GM21515 (cell line): Measurements from ENCODE around the gene GYPB.
"Not testable (repeated sequence)": the region's sequence is repeated elsewhere in the genome, so short reads cannot be mapped to it uniquely, and the experiment has no call there.

Source experiments
- ATAC-seq: cut with Tn5 transposase; IDR thresholded peaks from one replicate; pipeline ENCODE4 v1.9.1; 2021; ENCODE audit not compliant: unreplicated experiment

The GYPB gene

DNA sequence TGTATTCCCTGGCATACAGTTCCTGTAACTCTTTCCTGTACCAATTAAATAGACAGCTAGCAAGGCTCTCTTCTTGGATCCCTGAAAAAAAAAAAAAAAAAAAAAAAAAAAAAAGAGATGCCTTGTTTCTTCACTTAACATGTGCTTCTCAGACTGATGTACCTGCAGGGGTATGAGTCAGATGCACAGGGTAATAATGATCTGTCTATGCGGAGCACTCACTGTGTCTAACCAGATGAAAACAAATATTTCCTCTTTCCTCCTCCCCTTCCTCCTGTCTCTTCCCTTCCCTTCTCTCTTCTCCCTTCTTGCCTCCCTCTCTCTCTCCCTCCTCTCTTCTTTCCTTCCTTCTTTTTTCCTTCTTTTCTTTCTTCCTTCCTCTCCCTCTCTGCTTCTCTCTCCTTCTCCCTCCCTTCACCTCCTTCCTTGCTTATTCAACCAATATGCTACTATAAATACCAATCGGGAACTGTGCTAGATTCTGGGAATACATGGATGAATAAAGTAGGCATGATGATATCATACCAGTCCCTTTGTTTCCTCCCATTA, 3.0 kb downstream of the GYPB start:
- ATAC-seq, result not testable (repeated sequence)

DNA sequence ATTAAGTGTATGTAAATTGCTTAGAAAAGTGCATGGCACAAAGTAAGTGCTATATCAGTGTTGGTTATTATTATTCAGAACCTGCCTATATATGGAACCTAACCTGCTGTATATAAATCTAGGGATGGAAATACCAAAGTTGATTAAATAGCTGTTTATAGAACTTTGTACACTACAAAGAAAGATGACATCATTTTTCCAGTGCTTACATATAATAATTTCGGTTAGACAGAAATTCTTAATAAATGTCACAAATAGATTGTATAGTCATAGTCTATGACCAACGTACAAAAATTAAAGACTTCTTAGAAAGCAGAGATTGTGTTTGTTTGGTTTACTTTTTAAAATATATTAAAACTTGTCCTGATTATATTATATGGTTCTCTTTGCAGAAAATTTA, 4.4 kb downstream of the GYPB start:
- no peak for ATAC-seq

DNA sequence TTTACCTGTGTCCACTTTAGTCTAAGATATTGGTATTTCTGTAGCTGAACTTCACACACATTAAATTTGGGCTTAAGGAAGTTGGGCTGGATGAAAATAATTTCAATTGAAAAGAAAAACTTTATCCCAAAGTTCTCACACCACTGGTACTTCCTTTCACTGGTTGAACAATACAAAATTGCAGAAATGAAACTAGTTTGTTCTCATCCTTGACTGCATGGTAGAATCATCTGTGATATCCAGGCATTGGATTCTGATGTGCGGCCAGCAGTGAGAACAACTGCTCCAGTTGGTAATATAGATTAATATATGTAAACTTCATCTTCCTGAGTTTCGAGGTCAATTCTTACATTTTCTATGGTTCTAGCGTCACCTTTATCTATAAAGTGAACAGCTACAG, 10.6 kb downstream of the GYPB start:
- ATAC-seq, result not testable (repeated sequence)

DNA sequence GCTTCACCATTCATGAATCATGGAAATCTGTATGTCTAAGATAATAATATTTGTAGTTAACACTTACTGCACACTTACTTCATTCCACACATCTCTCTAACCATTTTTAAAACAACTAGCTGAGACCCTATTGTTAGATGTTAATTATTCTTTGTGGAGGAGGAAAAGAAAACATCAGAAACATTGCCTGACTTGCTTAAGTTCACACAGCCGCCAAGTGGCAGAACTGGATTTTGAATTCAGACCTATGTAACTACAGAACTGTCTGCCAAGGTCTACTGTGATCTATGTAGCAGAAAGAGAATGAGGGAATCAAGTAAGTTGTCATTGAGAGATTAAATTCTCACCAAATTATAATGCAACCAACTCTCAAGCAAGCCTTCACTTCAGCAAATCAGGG, 11.2 kb downstream of the GYPB start:
- not testable (repeated sequence) for ATAC-seq

DNA sequence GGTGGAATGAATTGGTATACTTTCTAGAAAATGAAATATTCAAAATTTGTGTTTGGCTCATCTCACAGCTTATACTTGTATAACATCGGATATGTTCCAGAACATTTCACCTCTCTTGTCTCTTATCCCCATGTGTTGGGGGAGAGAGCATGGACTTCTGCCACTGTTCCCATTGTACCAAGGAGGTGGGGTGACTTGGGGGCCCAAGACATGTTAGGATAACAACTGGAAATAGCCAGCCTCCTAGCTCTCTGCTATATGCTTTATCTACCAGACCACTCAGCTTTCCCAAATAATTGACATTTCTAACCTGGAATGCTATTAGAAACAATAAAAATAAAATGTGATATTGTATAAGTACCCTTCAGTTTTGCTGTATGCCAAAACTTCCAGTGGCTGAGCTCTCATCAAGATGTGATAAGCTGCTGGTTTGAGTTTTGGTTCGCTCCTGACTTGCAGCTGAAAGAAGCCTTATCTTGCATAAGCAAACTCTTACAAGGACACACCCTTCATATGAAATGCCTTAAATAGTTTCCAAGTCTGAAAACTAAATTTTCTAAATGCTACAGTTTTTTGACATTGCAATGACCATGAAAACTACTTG, 12.9 kb downstream of the GYPB start:
- not testable (repeated sequence) for ATAC-seq

DNA sequence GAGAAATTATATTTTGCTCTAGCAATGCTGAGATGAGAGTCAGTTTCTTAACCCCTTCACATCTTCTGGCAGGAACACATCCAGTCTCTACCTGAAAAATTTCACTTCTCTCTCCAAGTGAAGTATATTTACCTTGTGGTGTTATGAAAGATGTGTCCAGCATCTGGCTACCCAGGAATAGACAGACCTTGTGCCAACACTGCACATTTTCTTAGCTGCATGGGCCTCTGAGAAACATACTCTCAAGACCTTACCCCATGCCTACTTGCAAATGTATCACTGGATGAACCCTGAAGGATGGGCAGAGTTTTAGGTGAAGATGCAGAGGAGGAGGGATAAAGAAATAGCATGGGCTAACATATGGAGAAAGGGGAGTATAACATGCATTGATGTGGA, 13.6 kb downstream of the GYPB start:
- ATAC-seq, result not testable (repeated sequence)

DNA sequence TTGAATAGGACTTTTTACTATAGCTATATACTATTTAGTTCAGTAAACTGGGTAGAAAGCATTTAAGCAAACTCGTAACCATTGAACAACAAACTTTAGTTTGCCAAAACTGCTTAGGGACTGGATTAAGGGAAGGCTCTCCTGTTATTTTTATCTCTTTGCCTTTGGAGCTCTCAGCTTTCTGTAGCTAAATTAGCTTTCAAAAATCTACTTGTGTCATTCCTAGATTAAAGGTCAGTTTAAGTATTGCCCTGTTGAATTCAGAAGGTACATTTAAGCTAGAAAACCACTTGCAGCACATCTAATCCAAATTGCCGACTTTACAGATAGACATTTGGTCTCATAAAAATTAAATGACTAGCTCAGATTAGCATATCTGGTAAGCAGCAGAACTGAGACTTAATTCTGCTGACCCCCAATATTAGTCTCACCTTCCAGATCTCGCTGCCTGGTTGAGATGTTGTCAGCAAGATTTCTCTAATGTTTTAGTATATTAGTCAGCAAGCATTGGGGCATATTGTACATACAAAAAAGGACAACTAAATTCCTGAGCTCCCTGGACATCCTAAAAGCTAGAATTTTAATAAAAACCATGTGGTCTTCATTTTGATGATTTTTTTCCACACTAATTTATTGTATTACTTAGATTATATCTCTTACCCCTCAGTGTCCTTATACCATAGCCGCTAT, 14.2 kb downstream of the GYPB start:
- ATAC-seq, result not testable (repeated sequence)

DNA sequence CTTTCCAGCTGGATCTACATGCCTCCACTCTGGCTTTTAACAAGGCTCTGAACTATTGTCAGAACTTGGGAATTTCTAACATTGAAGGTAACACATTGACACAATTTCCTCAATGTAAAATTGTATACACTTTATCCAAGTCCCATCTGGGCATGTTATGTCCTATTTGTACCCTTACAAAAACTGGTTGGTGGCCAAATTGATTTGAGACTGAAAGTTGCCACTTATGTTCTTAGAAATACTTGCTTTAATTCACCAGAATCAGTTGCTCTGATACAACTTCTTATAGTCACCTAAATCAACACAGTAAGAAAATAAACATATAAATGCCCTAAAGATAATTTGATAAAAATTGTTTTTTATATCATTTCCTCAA, 15.3 kb downstream of the GYPB start:
- not testable (repeated sequence) for ATAC-seq

DNA sequence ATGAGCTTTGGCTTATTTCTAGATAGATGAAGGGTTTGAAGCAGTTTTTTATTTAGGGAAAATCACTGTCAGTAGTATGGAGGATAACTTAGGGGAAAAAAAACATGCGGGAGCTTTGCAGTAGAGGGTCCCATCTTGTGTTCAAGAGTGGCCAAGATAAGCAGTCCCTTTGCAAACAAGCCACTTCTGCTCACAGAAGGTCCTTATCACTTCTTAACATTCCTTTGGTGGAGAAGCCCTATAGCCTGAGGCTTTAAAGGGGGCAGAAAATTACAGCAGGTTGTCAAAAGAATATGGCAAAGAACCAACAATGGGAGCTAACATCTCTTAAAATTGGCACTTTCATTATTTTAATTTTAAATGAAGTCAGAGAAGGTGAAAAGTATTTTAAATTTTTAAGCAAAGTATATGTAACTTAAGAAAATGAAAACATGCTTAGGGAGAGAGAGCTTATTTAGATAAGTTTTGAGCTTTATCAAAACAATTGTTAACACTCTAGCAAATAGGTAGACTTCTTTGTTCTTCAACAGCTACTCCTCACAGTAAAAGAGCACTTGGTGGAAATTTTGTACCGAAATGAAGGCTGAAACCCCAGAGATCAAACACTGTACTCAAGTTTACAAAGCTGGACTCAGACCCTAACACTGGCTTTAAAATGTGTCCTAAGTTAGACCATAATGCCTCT, 15.8 kb downstream of the GYPB start:
- not testable (repeated sequence) for ATAC-seq

DNA sequence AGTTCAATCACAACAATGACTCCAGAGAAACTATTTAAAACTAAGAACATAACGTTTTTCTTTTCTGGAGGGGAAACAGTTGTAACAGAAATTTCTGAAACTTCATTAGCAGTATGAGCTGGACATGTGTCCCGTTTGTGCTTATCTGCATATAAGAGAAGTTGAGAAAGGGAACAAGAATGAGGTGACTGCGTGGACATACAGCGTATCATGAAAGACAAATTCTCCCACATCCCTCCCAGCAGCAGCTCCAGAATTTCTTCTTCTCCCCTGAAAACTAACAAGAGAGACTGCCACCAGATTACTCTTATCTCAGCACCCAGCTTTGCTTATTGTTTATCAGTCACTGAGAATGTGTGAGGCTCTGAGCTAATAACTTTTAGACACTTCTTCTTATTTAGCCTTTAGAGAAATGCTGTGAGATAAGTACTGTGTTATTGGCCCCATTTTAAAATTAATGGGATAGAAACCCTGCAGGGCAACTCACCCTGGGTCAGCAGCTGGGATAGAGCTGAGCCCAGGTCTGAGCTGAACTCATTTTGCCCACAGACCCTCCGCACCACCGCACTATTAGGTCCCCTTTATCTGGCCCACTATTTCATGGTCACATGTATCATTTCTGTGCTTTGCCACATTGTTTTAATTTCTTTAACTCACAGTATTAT, 18.7 kb downstream of the GYPB start:
- ATAC-seq, result not testable (repeated sequence)

DNA sequence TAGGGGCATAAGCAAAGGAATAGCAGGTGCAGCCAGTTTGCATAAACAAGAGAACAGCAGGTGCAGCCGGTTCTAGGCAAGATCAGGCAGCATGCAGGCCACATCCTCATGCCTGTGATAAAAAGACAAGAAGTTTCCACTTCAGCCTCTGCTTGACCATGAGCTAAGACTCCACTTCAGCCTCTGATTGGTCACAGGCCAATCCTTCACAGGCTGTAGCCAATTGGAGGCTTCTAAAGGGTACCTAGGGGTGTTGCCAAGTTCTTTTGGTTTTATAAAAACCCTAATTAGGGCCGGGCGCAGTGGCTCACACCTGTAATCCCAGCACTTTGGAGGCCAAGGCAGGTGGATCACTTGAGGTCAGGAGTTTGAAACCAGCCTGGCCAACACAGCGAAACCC, 23.0 kb downstream of the GYPB start:
- not testable (repeated sequence) for ATAC-seq

DNA sequence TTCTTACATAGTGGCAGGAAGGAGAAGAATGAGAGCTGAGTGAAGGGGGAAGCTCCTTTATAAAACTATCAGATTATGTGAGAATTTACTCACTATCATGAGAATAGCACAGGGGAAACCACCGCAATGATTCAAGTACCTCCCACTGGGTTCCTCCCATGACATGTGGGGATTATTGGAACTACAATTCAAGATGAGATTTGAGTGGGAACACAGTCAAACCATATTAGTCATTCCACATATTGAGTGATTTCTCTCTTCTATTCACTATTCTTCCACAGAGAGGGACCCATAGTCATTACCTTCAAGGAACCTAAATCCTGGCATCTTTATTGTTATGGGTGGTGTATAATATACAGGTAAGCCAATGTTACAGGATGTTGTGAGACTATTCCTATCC, 27.4 kb downstream of the GYPB start:
- ATAC-seq, result not testable (repeated sequence)

DNA sequence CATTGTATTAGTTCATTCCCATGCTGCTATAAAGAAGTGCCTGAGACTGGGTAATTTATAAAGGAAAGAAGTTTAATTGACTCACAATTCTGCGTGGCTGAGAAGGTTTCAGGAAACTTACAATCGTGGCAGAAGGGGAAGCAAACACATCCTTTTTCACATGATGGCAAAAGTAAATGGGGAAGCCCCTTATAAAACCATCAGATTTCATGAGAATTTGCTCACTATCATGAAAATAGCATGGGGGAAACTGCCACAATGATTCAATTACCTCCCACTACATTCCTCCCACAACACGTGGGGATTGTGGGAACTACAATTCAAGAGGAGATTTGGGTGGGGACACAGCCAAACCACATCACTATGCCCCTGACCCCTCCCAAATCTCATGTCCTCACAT, 28.5 kb downstream of the GYPB start:
- ATAC-seq, result not testable (repeated sequence)

DNA sequence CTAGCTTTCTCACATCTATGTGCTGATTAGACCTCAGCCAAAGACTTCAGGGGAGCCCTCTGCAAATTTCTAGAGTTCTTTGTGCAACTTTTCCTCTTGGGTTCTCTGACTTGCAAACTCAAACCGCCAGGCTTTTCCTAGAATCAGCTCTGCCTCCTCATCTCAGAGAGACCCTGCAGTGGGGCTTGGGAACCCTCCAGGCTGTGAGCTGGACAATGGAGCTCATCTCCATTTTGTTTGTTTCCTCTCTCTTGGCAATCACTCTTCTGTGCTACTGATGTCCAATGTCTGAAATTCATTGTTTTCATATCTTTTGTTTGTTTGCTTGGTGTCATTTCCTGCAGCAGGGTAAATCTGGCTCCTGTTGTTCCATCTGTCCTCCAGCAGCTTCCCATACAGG, 33.0 kb downstream of the GYPB start:
- no peak for ATAC-seq

DNA sequence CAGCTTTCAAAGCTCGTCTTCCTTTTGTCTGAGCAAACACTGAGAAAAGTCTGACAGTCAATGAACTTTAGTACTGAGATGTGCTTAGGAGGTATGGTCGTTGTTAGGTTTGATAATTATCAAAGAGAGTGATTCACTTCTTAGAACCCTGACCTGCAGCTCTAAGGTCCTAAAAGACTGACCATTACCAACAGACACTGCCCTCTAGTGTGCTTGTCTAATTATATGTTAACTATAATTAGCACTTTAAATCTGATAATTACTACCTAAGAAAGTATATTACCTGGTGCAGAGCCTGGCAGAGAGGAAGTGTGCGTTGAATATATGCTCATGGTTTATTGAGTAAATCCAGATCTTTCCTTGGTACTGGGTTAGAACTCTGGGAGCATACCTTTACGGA, 38.4 kb downstream of the GYPB start:
- ATAC-seq, result peak; percentile 48

DNA sequence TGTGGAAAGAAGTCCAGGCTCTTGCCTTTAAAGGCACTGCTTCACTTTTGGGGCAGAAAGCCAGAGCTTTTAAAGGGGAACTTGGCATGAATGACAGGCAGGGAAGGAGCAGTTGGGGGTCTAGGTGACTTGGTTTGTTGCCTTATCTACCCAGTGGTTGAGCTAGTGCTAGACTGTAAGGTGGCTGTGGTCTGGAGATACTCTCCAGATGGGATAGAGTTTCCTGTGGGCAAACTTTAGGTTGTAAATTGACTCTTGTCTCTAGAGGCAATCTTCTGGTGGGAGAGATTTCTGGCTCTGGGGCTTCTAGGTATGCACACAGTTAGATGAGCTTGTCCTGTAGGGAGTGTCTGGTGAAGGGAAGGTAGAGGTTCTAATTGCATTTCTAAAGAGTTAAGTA, 43.7 kb downstream of the GYPB start:
- ATAC-seq, result not testable (repeated sequence)

DNA sequence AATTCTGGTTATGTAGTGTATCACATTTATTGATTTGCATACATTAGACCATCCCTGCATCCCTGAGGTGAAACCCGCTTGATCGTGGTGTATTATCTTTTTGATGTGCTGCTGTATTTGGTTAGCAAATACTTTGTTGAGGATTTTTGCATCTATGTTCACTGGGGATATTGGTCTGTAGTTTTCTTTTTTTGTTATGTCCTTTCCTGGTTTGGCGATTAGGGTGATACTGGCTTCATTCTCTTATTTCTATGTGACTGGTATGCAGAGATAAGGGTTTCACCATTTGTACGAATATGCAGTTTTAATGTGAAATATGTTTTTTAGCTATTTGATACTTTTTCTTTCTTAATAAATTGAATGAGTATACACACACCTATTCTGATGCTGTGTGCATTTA, 45.2 kb downstream of the GYPB start:
- ATAC-seq, result not testable (repeated sequence)

DNA sequence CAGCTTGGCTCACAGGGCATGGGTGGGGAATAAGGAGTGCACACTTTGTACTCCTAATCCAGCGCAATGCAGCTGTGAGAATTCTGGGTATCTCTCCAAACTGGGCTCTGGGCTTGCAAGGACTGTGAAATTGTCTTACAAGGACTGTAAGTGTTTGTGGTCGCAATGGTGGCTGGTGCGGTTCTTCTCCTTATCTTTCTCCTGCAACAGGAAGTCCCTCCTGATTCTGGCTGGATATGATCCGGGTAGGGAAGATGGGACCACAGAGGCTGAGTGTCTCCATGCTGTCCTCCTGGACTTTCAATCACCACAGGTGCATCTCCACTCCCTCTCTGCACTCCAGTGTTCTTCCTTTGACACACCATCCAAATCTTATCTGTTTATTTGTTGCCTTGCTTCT, 58.1 kb downstream of the GYPB start:
- no peak for ATAC-seq

DNA sequence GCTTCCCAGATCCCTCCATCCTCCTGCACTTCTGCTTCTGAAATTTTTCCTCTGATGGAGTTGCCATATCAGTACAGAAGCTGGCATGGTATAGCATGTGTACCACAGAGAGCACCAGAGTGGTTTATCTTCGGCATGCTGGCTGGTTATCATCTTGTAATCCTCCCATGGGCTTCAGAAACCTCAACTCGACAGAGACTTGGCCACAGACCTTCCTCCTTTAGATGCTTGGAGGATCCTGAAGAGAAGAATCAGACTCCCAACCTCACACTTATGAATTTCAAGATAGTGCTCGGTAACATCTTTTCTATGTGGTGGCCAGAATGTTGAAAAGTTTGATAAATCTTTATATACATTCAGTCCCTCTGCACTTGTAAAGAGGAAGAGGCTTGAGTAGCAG, 63.9 kb downstream of the GYPB start:
- not testable (repeated sequence) for ATAC-seq

DNA sequence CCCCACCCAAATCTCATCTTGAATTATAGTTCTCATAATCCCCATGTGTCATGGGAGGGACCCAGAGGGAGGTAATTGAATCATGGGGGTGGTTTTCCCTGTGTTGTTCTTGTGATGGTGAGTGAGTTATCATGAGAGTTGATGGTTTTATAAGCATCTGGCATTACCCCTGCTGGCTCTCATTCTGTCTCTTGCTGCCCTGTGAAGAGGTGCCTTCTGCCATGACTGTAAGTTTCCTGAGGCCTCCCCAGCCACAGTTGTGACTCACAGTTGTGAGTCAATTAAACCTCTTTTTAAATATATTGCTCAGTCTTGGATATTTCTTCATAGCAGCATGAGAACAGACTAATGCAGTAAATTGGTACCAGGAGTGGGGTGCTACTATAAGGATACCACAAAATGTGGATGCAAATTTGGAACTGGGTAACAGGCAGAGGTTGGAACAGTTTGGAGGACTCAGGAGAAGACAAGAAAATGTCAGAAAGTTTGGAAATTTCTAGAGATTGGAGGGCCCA, 67.7 kb downstream of the GYPB start:
- ATAC-seq, result not testable (repeated sequence)

DNA sequence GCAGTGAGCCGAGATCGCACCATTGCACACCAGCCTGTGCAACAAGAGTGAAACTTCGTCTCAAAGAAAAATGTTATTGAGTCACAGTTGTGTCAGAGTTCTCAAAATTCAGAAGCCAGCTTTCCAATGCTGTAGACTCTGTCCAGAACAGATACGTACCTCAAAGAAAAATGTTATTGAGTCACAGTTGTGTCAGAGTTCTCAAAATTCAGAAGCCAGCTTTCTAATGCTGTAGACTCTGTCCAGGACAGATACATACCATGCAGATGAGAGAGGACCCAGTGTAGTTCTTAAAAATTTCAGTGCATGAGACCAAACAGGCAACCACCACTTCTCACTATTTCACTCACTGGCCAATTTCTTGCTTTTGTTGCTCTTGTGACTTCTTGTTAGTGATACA, 68.2 kb downstream of the GYPB start:
- not testable (repeated sequence) for ATAC-seq
